Smooth muscle cell (in vitro differentiated cells): Measurements from ENCODE around the gene DGKQ. TPM values are rescaled to one million over a fixed set of nuclear protein-coding genes. Genes with fewer than 3 reads are reported as not detected.

Experiments used
- DNase-seq: peaks from one replicate; lab custom pipeline; 2025; ENCODE audit not compliant: unreplicated experiment; lab: John Stamatoyannopoulos, UW
- H2AFZ ChIP-seq: fragments of 200-600 bp; sonication (generic); 2 replicates; pipeline ENCODE4 v1.6.0; 2016; ENCODE audit warnings: antibody characterized with exemption, low read depth, mild to moderate bottlenecking
- H3F3A ChIP-seq: fragments of 200-600 bp; sonication (generic); 2 replicates; pipeline ENCODE4 v1.6.0; 2017; ENCODE audit warnings: antibody characterized with exemption, low read depth
- H3K27ac ChIP-seq: fragments of 200-600 bp; sonication (generic); 2 replicates; pipeline ENCODE4 v1.5.1; 2016; ENCODE audit warnings: low read depth, mild to moderate bottlenecking
- H3K27me3 ChIP-seq: fragments of 200-600 bp; sonication (generic); 2 replicates; pipeline ENCODE4 v1.6.1; 2016; ENCODE audit warnings: low read depth, mild to moderate bottlenecking
- H3K36me3 ChIP-seq: fragments of 200-600 bp; sonication (generic); 2 replicates; pipeline ENCODE4 v1.5.1; 2016; ENCODE audit warnings: low read depth
- H3K4me1 ChIP-seq: fragments of 200-600 bp; sonication (generic); 2 replicates; pipeline ENCODE4 v1.5.1; 2016; ENCODE audit warnings: low read depth
- H3K4me2 ChIP-seq: fragments of 200-600 bp; sonication (generic); 2 replicates; pipeline ENCODE4 v1.6.0; 2016; ENCODE audit warnings: mild to moderate bottlenecking
- H3K4me3 ChIP-seq: fragments of 200-600 bp; sonication (generic); 2 replicates; pipeline ENCODE4 v1.5.1; 2016; ENCODE audit warnings: mild to moderate bottlenecking
- H3K79me2 ChIP-seq: fragments of 200-600 bp; sonication (generic); 2 replicates; pipeline ENCODE4 v1.6.0; 2016; ENCODE audit warnings: low read depth, mild to moderate bottlenecking
- H3K9ac ChIP-seq: fragments of 200-600 bp; sonication (generic); 2 replicates; pipeline ENCODE4 v1.6.0; 2016; ENCODE audit warnings: low read depth
- H3K9me3 ChIP-seq: fragments of 200-600 bp; sonication (generic); replicated peaks from 2 replicates; pipeline ENCODE4 v1.5.1; 2016; ENCODE audit warnings: low read depth
- H4K20me1 ChIP-seq: fragments of 200-600 bp; sonication (generic); 2 replicates; pipeline ENCODE4 v1.6.0; 2016; ENCODE audit warnings: low read depth
- CTCF ChIP-seq: fragments of 200-600 bp; sonication (generic); IDR thresholded peaks from 2 replicates; pipeline ENCODE4 v1.5.1; 2017; ENCODE audit warnings: borderline replicate concordance, mild to moderate bottlenecking, antibody characterized with exemption; ENCODE audit not compliant: insufficient read depth, poor library complexity, severe bottlenecking
- WGBS: methylation state at CpG from one replicate; pipeline ENCODE4 v1.1.7; 2016; ENCODE audit warnings: low lambda C conversion rate; 5-methylcytosine and 5-hydroxymethylcytosine counted together
- polyA plus RNA-seq: library from polyadenylated mRNA; unstranded; fragments of >200 nt; fragmentation: Nextera tagmentation; extraction: Ambion mirVana; gene quantifications from 2 replicates; pipeline ENCODE4 v1.2.1, GENCODE V29; 2016
- total RNA-seq: library from RNA; depleted of rRNA; stranded (reverse); fragments of >200 nt; gene quantifications from 2 replicates; pipeline ENCODE4 v1.2.3, GENCODE V29; 2014

Gene DGKQ
- total and polyA plus RNA-seq, 2 experiments from 2014 or later: 4.2 to 16.2 TPM

GRCh38 chr4:931960-932712 is 41.2 kb downstream of the DGKQ start, which contains the start of the genes GAK and TMEM175:
Gene GAK (minus strand): TSS chr4:932316. CDS start chr4:932187, 129 bp downstream.
Gene TMEM175 (plus strand): TSS chr4:932460. CDS start chr4:947740, 15,280 bp downstream.
- TF ChIP-seq CTCF: no peak
- peaks cover 36% of the 10 kb centered on the region for H4K20me1 ChIP-seq

GRCh38 chr4:931194-931959 is 42.0 kb downstream of the DGKQ start:
- no peaks in the 10 kb centered on the region for H3F3A ChIP-seq
- no peak for TF ChIP-seq CTCF
- peaks cover 14% of the 10 kb centered on the region for H3K4me1 ChIP-seq
- 23% methylated on average over 13 of the region's 31 CpGs for WGBS
- H3K9me3 ChIP-seq: no peaks in the 10 kb centered on the region
- no peaks in the 10 kb centered on the region for H3K36me3 ChIP-seq
- peak overlapping the region; percentile 91 for H3K4me2 ChIP-seq
- peak overlapping the region; percentile 71 for H2AFZ ChIP-seq
- DNase-seq: no peak
- peaks cover 63% of the 10 kb centered on the region for H3K79me2 ChIP-seq
- peak overlapping the region; percentile 88 for H3K27ac ChIP-seq
- peak overlapping the region; percentile 96 for H3K4me3 ChIP-seq
- H4K20me1 ChIP-seq: peaks cover 39% of the 10 kb centered on the region
- H3K27me3 ChIP-seq: no peaks in the 10 kb centered on the region
- H3K9ac ChIP-seq: peak overlapping the region; percentile 95

More at GRCh38 chr4:931960-932712, 41.2 kb downstream of the DGKQ start, which contains the start of the genes GAK and TMEM175:
- Histone ChIP-seq H2AFZ (peak within 1 kb of the TSS; percentile 92), H3K79me2 (peaks cover 61% of the 10 kb centered on the region), H3K4me3 (peak within 1 kb of the TSS; percentile 96), H3K36me3 (no peaks in the 10 kb centered on the region), H3K9ac (peak within 1 kb of the TSS; percentile 95), H3K4me1 (peaks cover 14% of the 10 kb centered on the region), H3K9me3 (no peaks in the 10 kb centered on the region), H3F3A (no peaks in the 10 kb centered on the region), H3K4me2 (peak within 1 kb of the TSS; percentile 91), H3K27me3 (no peaks in the 10 kb centered on the region), H3K27ac (peak within 1 kb of the TSS; percentile 88)
- WGBS: under 1% methylated on average over 78 of the region's 99 CpGs
- peak; percentile 85 for DNase-seq

GRCh38 chr4:930827-931193 is 42.6 kb downstream of the DGKQ start:
- peaks cover 45% of the 10 kb centered on the region for H4K20me1 ChIP-seq
- H3K79me2 ChIP-seq: peaks cover 69% of the 10 kb centered on the region
- no peak for DNase-seq
- no peaks in the 10 kb centered on the region for H3K36me3 ChIP-seq
- TF ChIP-seq CTCF: no peak
- peak overlapping the region; percentile 95 for H3K9ac ChIP-seq
- peaks cover 14% of the 10 kb centered on the region for H3K4me1 ChIP-seq
- H3K27ac ChIP-seq: peak overlapping the region; percentile 88
- H3F3A ChIP-seq: no peaks in the 10 kb centered on the region
- H3K4me3 ChIP-seq: peak overlapping the region; percentile 96
- H3K27me3 ChIP-seq: no peaks in the 10 kb centered on the region
- H2AFZ ChIP-seq: no peak overlapping the region
- H3K9me3 ChIP-seq: no peaks in the 10 kb centered on the region
- H3K4me2 ChIP-seq: peak overlapping the region; percentile 91
- 78% methylated on average over 7 of the region's 7 CpGs for WGBS
